T follicular helper cell (primary cell): Measurements from ENCODE around the gene XPO5.
"Not testable (repeated sequence)": the region's sequence is repeated elsewhere in the genome, so short reads cannot be mapped to it uniquely, and the experiment has no call there.

ENCODE experiments used
- DNase-seq: peaks from one replicate; pipeline ENCODE4 v3.0.0-alpha.2; 2020; ENCODE audit warnings: low read depth

Gene XPO5

DNA sequence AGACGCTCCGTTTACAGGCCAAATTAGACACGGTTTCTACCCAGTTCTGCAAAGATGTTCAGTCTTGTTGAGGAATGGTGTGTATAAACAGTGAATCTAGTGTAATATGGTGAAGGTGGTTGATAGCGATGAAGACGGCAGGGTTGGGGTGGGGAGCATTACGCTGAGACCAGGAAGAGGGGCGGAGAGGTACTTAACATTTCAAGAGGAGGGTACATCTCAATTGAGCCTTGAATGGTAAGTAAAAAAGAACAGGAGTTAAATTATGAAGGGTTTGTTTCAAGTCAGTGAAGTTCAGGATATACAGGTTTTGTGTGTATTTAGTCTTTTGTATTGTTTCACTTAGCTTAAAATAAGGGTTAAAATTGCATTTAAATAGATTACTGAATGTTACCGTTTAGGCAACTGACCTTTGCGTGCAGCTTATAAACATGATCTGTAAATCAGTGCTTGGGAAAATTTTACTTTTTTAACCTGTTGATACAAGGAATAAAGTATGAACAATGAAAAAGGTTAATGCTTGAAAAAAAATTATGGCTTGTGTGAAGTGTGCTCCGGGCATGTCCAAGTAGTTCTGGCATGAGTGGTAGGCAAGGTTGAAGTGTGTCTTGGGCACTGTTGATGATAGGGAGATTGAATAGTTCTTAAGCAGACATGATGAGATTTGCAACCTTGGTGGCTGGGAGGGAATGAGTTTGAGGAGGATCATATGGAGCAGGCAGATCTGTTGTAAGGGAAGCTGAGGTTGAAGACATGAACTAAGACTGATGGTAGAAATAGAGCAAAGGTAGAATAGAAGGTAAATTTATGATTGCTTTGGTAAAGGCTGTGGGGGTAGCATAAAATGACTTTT, 58.1 kb downstream of the XPO5 start:
- DNase-seq = no peak

DNA sequence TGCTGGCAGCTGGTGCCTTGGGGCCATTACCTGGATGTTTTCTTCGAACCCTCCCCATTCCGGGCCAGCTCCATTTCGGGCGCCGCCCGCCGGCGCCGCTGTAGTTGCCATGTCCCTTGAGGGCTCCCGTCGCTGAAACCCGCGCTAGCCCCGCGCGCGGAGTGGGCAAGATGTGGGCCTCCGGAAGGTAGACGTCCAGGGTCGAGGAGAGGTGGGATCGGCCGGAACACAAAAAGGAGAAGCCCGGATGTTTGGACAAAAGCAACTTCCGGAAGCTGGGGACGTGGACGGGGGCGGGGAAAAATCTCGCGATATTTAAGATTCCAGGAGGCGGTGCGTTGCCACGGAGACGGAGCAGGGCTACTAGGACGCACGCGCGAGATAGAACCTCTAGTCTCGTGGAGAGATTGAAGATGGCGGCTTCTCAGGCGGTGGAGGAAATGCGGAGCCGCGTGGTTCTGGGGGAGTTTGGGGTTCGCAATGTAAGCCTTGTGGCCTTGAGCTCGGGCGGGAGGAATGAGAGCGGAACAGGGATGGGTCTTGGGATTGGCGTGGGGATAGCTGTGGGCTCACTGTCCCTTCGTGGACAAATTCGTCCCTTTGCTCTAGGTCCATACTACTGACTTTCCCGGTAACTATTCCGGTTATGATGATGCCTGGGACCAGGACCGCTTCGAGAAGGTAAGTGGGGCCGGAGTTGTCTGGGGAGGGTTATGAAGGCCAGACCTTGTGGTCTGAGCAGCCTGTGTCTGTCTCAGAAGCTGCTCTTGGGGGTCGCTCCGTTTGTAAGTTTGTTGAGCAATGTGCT, 58.9 kb downstream of the XPO5 start, which contains the start of the genes POLR1C and YIPF3:
Gene POLR1C, plus strand, starts transcription at position 393 of the 808 bp plus-strand sequence. Its CDS starts 21 bp downstream, at position 414.
Gene YIPF3, minus strand, starts transcription at position 230 of the 808 bp plus-strand sequence. Its CDS starts 119 bp downstream, at position 111.
- peak; percentile 94 for DNase-seq

DNA sequence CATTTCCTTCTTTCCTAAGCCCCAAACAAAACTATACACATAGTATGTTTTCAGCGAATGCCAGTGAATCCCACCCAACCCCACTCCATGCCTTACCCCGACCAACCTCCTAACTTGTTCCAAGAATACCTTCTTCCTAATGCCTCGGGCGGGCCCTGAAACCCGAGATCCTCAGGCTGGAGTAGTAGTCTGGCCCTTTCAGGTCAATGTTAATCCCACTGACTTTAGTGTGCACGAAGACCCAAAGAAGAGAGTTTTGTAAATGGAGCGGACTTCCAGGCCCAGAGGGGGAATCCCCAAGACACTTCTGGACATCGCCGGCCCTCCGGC, 59.5 kb downstream of the XPO5 start:
- DNase-seq = no peak

GRCh38 chr6:43515808-43516207, 60.0 kb downstream of the XPO5 start:
- no peak for DNase-seq

- no peak for DNase-seq
These were observed 63.9 kb downstream of the XPO5 start for GRCh38 chr6:43511824-43512415.

DNA sequence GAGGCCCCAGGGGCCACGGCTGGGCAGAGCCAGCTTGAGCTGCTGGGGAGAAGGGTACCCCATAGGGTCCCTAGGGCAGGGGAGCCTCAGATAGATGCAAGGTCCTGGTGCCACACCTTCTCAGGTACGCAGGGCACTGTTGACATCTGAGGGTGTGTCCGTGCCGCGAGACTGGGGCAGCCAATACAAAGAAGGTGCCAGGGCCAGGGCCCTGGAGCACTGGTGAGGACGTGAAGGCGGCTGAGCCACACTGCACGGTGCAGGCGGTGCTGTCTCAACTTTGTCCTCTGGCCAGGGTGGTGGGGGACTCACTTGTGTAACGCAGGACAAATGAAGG, 65.0 kb downstream of the XPO5 start:
- DNase-seq = no peak

GRCh38 chr6:43509984-43510826, 65.6 kb downstream of the XPO5 start, which contains the start of gene LRRC73:
TSS of gene LRRC73 (minus strand) at chr6:43510346. CDS start at chr6:43509785, 561 bp downstream.
- DNase-seq = peak; percentile 71

- no peak for DNase-seq
These were observed 66.5 kb downstream of the XPO5 start for GRCh38 chr6:43509142-43509983.

- no peak for DNase-seq
These were observed 67.2 kb downstream of the XPO5 start for GRCh38 chr6:43508481-43509141.

DNA sequence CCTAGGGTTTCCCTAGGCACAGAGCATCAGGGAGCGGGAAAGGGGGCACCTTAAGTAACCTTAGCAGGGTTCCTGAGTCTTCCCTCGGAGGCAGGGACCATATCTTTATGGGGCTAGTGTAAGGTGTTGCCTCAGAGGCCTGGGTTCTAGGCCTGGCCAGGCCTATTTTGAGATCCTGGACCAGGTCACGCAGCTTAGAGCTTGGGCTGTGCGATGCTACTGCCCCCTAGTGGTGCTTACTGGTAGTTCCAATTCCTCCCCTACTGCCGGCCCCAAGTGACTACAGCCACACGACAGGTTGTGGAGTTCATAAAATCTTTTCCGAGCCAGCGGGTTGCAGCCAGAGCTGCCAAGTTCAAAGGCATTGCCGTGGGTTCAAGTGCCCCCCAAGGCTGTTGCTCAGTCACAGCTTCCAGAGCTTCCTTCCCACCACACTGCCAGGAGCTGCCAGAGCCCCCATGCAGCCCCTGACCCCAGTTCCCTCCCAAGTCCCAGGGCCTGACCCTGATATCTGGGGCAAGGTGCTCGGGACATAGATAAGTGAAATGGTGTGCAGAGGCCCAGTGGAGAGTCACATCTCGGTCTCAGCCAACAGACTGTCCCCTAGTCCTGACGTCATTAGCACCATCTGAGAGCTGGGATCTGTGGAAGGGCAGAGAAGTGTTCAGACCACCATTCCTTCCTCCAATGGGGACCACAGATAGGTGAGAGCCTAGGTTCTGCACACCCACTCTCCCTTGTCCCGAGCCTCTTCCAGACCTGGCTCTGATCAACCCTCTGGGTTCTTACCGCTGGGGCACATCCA, 69.0 kb downstream of the XPO5 start:
- DNase-seq = peak; percentile 63

DNA sequence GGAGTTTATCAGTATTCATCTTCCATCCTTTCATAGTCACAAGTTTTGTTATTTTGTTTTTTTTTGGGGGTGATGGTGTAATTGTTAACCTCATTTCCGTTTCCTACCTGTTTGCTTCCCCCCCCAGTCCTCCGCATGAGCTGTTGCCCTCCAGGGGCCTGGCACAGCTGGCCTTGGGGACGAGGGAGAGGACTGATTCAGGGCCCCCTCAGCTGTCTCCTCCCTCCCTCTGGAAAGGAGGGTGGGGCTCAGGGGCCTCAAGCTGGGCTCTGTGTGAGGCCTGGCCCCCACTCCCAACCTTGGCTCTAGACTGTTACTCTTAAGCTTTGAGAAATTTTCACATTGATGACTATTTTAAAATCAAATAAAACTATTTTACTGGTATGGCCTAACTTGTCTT, 69.7 kb downstream of the XPO5 start:
- DNase-seq = no peak

DNA sequence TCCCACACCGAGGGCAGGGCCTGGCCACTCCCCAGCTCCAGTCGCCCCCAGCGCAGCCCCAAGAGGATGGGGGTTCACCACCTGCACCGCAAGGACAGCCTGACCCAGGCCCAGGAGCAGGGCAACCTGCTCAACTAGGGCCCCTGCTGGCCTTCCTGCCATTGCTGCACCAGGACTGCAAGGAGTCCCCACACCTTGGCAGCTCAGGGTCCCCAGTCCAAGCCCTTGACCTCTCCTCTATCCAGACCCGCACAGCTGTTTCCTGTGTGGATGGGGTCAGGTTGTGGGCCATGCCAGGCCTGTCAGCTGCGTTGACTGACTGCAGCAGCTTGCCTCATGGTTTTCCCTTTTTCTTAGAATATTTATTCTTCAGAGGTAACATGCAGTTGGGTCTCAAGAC, 70.1 kb downstream of the XPO5 start:
- no peak for DNase-seq

GRCh38 chr6:43504756-43505593, 70.9 kb downstream of the XPO5 start:
- no peak for DNase-seq

- no peak for DNase-seq
These were observed 72.4 kb downstream of the XPO5 start for GRCh38 chr6:43503443-43503842.

DNA sequence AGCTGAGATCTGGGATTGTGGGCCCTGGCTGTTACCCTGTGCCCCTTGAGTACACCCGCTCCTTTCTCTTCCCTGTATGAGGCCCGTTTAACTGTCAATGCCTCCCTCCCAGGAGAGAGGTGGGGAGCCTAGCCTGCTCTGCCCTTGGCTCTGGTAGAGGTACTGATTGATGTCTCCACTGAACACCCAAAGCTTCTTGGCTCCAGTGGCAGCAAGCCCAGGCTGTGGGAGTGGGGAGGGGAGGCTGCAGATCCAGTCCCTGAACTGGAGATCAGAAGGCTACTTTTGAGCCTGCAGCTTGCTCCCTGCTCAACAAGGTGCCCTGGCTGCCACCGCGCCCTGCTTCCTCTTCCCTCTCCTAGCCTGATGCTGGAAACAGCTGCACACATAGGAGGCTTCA, 73.2 kb downstream of the XPO5 start:
- DNase-seq = no peak

- no peak for DNase-seq
These were observed 74.9 kb downstream of the XPO5 start for GRCh38 chr6:43500921-43501320.

DNA sequence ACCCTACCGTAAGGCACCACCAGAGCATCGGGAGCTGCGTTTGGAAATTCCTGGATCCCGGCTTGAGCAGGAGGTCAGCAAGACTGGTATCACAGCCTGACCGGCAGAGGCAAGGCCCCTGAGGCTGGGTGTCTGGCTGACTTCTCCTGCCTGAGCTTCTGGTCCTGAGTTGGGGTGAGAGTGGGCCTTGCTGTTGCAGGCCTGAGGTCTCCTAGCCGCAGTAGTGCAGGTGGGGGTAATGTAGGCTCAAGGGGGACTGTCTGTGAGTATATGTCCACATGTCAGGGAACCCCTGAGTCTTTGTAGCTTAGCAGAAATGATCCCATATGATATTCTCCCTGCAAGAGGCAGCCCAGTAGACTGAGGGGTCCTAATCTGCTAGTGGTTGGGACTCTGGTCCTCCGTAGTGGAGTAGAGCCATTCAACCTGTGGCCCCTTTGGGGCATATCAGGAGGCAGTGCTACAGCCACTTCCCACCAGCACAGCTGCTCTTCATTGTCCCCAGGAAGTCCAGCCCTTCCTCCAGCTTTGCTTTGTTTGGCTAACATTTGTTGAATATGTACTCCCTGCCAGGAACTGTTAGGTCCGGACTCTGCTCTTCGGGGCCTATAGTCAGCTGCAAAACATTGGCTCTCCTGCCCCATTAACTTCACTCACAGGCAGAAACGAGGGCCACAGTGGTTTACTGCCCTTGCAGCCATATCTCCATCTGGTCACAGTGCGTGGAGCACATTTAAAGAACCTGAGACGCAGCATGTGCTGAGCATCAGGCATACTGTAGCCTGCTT, 76.6 kb downstream of the XPO5 start:
- DNase-seq = no peak

GRCh38 chr6:43498291-43498690, 77.5 kb downstream of the XPO5 start:
- not testable (repeated sequence) for DNase-seq
